GM06990 (cell line): ENCODE results near the gene TTLL3.
"Not testable (repeated sequence)": the region's sequence is repeated elsewhere in the genome, so short reads cannot be mapped to it uniquely, and the experiment has no call there.

Experiments used
- DNase-seq: peaks from one replicate; pipeline ENCODE4 v3.0.0-alpha.2; 2011; ENCODE audit not compliant: insufficient read length; ENCODE audit errors: extremely low read depth
- H3K27me3 ChIP-seq: replicated peaks from 2 replicates; pipeline ENCODE4 v1.6.0; 2011; ENCODE audit warnings: low read length; ENCODE audit not compliant: control insufficient read depth, insufficient read depth
- H3K36me3 ChIP-seq: 2 replicates; pipeline ENCODE4 v1.5.1; 2011; ENCODE audit warnings: low read length; ENCODE audit not compliant: control insufficient read depth, insufficient read depth
- H3K4me3 ChIP-seq: replicated peaks from 2 replicates; pipeline ENCODE4 v1.5.1; 2011; ENCODE audit warnings: low read depth, mild to moderate bottlenecking, control low read depth, low read length
- TF ChIP-seq, protein P1 (sequence below): IDR thresholded peaks from 2 replicates; pipeline ENCODE4 v1.5.1; 2011; ENCODE audit warnings: low read length, control low read depth, mild to moderate bottlenecking, inconsistent platforms; ENCODE audit not compliant: insufficient read depth, poor library complexity, severe bottlenecking

The TTLL3 gene

GRCh38 chr3:9869955-9870354 lies 59.9 kb downstream of the TTLL3 start:
- Histone ChIP-seq H3K36me3 (no peaks in the 10 kb centered on the region), H3K27me3 (no peaks in the 10 kb centered on the region), H3K4me3 (no peak overlapping the region)
- TF ChIP-seq, protein P1, sequence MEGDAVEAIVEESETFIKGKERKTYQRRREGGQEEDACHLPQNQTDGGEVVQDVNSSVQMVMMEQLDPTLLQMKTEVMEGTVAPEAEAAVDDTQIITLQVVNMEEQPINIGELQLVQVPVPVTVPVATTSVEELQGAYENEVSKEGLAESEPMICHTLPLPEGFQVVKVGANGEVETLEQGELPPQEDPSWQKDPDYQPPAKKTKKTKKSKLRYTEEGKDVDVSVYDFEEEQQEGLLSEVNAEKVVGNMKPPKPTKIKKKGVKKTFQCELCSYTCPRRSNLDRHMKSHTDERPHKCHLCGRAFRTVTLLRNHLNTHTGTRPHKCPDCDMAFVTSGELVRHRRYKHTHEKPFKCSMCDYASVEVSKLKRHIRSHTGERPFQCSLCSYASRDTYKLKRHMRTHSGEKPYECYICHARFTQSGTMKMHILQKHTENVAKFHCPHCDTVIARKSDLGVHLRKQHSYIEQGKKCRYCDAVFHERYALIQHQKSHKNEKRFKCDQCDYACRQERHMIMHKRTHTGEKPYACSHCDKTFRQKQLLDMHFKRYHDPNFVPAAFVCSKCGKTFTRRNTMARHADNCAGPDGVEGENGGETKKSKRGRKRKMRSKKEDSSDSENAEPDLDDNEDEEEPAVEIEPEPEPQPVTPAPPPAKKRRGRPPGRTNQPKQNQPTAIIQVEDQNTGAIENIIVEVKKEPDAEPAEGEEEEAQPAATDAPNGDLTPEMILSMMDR, result no peak
- DNase-seq, result no peak

DNA sequence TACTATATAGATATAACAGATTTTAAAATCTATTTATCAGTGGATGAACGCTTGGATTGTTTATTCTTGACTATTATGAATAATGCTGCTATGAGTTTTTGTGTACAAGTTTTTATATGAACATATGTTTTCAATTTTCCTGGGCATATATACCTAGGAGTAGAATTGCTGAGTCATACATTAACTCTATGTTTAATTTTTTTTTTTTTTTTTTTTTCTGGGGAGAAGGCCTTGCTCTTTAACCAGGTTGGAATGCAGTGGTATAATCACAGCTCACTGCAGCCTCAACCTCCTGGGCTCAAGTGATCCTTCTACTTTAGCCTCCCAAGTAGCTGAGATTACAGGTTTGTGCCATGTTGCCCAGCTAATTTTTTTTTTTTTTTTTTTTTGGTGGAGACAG lies 60.9 kb downstream of the TTLL3 start:
- TF ChIP-seq, protein P1, result no peak
- Histone ChIP-seq H3K4me3 (no peak overlapping the region), H3K36me3 (no peaks in the 10 kb centered on the region), H3K27me3 (no peaks in the 10 kb centered on the region)
- DNase-seq, result no peak

- not testable (repeated sequence) for H3K4me3 ChIP-seq, DNase-seq, H3K27me3 ChIP-seq, H3K36me3 ChIP-seq
Measured at GRCh38 chr3:9872067-9872466, 62.0 kb downstream of the TTLL3 start.

DNA sequence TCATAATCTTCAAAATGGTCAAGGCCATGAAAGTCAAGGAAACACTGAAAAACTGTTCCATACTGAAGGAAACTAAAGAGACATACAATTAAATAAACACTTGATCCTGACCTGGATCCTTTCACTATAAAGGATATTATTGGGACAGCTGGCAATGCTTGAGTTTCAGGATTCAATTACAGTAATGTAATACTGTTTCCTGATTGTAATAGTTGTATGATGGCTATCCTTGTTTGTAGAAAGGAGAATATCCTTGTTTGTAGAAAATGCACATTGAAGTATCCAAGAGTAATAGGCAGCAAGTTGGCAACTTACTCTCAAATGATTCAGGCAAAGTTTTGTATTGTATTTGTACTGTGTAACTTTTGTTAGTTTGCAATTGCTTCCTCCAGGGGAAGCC lies 65.4 kb downstream of the TTLL3 start:
- TF ChIP-seq, protein P1, result no peak
- Histone ChIP-seq H3K36me3 (no peaks in the 10 kb centered on the region), H3K27me3 (no peaks in the 10 kb centered on the region), H3K4me3 (no peak overlapping the region)
- DNase-seq, result no peak

DNA sequence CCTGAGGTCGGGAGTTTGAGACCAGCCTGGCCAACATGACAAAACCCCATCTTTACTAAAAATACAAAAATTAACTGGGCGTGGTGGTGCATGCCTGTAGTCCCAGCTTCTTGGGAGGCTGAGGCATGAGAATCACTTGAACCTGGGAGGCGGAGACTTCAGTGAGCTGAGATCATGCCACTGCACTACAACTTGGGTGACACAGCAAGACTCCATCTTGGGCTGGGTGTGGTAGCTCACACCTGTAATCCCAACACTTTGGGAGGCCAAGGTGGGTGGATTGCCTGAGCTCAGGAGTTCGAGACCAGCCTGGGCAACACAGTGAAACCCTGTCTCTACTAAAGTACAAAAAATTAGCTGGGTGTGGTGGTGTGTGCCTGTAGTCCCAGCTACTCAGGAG lies 66.2 kb downstream of the TTLL3 start:
- not testable (repeated sequence) for DNase-seq, H3K4me3 ChIP-seq, H3K27me3 ChIP-seq, H3K36me3 ChIP-seq

GRCh38 chr3:9876991-9877390 lies 66.9 kb downstream of the TTLL3 start:
- no peak overlapping the region for H3K4me3 ChIP-seq
- TF ChIP-seq, protein P1, result no peak
- no peaks in the 10 kb centered on the region for H3K36me3 ChIP-seq
- no peaks in the 10 kb centered on the region for H3K27me3 ChIP-seq
- no peak for DNase-seq

- Histone ChIP-seq H3K27me3 (no peaks in the 10 kb centered on the region), H3K36me3 (no peaks in the 10 kb centered on the region), H3K4me3 (no peak overlapping the region)
- DNase-seq, result no peak
- TF ChIP-seq, protein P1, result no peak
Measured at GRCh38 chr3:9878700-9879099, 68.6 kb downstream of the TTLL3 start.
